GM19455 (cell line): Measurements from ENCODE around the gene METTL23.
"Not testable (repeated sequence)": the region's sequence is repeated elsewhere in the genome, so short reads cannot be mapped to it uniquely, and the experiment has no call there.

ENCODE experiments used
- ATAC-seq: cut with Tn5 transposase; IDR thresholded peaks from one replicate; pipeline ENCODE4 v1.9.1; 2021; ENCODE audit not compliant: unreplicated experiment

METTL23 gene

DNA sequence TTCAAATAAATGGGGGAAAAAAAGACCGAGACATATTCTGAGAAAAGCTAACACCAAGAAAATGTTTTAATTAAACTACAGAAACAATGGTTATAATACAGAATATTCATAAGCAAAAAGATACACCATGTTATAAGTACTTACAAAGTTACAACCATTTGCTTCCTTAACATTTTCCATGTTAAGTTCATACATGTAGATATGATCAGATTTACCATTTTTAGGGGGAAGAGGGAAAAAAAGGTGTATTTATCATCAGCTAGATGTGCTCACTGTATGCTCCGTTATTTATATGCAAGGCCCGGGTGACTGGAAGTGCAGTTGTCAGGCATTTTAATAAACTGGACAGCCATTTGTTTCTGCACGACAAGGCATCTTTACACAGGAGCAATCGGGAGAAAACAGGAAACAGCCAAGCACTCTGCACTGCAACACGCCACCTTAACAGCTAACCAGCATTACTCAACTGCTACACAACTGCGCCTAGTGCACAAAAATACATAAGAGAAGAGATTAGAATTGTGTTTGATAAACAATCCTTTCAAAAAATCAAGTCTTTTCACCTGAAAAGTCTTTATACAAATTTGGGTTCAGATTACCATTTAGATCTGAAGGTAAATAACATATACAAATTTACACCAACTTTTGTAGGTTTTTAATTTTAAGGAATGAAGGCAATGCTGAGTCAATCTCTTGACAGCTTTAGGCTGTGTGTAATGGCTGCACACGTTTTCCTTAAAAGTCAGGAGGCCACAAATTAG lies 7.6 kb downstream of the METTL23 start:
- ATAC-seq = no peak

DNA sequence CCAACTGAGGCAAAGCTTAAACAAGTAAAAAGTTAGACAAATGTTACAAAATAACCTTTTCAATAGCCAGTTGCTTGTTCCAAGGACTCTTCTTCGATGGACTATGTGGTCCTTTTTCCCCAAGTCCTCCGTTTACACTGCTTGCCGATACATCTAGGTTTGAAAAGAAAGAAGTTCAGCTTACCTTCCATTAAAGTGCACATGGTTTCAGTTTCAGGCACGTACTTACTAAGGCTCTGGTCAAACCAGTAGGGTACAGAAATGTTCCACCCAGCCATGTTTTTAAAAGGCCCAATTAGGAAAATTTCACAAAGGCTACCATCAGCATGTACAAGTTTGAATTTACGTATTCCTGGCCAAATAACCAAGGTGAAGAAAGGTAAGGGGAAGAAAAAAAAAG lies 8.4 kb downstream of the METTL23 start:
- no peak for ATAC-seq

DNA sequence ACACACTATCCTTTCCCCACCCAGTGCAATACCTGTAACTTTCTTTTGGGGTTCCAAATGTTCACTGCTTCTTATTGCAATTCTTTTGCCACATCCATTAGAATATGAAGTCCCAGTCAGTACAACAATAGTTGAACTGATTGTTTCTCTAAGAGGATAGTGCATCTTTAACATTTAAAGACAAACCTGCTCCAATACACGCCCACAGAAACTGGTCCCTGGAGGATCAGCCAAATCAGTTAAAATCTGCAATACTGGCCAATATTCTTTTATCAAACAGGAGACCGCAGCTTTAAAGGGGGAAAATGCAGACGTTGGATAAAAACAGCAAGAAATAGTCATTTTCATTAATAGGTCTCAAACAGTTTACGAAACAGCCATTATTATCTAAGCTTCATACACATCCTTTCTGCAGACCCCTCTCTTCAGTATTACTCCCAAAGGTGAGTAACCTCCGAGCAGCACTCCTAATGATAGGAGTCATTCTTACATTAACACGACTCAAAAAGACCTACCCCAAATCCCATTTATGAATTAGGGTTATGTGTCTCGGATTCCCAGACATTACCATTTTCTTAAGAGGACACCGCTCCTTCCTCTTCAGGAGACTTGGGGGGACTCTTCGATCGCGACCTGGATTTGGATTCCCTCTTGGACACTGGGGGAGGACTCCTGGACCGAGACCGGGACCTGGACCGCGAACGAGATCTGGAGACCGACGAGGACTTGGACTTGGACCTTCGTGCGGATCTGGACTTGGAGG lies 9.1 kb downstream of the METTL23 start:
- no peak for ATAC-seq

DNA sequence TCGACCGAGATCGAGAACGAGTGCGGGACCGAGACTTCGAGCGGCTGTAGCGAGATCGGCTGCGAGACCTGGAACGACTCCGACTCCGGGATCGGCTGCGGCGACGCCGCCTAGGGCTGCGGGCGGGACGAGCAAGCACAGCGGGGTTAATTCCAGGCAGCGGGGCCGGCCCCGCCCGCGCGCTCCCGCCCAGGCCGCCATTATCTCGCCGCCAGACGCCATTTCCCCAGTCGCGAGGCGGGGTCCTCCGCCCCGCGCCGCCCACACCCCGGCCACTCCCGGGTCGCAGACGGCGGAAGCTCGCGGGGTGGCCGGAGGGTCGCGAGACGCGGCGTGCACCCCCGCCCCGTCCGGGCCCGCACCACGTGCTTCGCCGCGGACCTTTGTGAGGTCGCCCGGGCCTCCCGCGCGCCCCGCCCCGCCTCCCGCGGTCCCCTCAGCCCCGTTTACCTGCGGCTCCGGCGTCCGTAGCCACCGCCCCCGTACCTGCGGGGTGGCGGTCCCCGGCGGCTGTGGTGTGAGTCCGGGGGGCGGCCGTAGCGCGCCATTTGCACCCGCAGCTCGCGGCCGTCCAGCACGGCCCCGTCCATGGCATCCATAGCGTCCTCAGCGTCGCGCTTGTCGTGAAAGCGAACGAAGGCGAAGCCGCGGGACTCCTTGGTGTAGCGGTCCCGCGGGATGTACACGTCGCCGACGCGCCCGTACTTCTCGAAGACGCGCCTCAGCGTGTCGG lies 9.9 kb downstream of the METTL23 start:
- ATAC-seq = peak; percentile 15

DNA sequence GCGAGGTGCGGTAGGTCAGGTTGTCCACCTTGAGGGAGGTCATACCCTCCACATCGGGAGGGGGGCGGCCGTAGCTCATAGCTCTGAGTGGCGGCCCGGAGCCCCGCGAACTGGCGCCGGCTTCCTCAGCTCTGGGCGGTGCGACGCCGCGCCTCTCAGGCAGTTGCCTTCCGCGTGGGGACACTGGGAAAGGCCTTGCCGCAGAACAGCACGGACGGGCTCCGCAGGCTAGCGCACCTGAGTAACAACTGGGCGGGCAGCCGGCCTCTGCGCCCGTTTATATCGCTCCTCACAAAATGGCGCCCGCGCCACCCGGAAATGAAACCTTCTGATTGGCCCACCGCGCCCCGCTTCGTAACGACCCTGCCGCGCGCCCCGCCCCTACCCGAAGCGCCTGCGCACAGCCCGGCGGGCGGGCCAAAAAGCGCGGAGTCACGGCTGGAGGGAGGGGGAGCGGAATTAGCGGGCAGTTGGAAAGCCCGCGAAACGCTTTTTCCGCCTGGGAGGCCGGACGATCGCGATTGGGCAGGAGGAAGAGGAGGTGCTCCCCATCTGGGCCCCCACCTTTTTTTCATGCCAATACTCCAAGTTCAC lies 10.5 kb downstream of the METTL23 start, which contains the start of gene SRSF2:
SRSF2 (minus strand) TSS at position 250 of the 594 bp plus-strand sequence; CDS start at position 79, 171 bp downstream.
- ATAC-seq = peak; percentile 64

DNA sequence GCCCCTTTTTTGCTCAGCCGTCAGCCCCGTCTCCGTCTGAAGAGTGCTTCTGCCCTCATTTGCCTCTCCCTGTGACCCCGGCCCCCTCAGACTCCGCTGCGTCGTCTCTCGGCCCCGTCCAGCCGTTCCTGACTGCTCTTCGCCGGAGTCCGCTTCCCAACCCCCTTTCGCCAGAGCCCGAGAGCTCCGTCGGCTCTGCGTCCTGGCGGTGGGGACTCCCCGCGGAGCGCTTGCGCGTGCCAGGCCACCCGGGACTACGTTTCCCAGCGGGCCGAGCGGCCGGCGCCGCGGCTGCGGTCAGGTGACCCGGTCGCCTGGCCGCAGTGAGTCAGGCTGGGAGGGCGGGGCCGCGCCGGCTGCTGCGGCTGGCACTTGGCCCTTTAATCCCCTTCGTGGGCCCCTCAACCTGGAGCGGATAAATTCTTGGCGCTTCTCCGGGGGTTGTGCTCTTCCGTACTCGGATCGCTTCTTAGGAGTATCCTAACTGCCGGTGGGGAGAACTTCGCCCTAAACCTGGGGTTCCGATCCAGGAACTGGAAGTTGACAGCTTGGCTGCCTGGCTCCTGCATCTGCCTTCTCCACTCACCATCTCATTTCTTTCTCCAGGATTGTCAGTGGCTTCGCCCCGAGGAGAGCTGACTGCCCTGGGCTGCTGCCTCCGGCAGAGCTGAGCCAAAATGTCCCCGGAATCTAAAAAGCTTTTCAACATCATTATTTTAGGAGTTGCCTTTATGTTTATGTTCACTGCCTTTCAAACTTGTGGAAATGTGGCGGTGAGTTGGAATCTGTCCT lies 11.2 kb downstream of the METTL23 start, which contains the start of gene MFSD11:
MFSD11 (plus strand) TSS at position 444 of the 792 bp plus-strand sequence; CDS start at position 678, 234 bp downstream.
- ATAC-seq = peak; percentile 51

DNA sequence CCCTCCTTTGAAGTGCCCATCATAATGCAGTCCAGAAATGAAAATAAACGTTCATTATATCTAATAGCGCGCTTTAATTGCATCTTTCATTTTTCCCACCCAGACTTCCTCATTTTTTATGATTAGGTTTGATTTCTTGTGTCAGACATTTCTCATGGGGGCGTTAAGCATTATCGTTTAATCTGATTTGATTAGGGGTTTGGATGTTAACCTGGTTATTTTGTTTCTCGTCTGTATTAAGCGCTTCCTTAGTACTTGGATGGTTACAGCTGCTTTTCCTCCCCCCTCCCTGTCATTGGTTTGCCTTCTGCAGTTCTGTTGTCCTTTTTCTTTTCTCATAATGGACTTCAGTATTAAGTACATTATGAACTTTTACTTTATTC lies 11.8 kb downstream of the METTL23 start:
- ATAC-seq = no peak

DNA sequence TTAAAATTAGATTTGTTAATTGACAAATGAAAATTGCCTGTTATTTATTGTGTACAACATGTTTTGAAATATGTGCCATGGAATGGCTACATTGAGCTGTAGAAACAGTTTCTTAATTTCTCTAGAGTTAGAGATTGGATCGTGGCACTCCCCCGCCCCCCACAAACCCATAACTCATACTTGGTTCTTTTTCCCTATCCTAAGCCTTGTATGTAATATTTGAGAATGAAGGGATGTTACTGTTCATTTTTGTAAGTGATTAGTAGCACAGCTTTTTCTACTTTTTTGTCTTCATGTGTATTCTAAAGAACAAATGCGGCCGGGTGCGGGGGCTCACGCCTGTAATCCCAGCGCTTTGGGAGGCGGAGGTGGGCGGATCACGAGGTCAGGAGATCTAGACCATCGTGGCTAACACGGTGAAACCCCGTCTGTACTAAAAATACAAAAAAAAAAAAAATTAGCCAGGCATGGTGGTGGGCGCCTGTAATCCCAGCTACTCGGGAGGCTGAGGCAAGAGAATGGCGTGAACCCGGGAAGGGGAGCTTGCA lies 13.0 kb downstream of the METTL23 start:
- not testable (repeated sequence) for ATAC-seq

DNA sequence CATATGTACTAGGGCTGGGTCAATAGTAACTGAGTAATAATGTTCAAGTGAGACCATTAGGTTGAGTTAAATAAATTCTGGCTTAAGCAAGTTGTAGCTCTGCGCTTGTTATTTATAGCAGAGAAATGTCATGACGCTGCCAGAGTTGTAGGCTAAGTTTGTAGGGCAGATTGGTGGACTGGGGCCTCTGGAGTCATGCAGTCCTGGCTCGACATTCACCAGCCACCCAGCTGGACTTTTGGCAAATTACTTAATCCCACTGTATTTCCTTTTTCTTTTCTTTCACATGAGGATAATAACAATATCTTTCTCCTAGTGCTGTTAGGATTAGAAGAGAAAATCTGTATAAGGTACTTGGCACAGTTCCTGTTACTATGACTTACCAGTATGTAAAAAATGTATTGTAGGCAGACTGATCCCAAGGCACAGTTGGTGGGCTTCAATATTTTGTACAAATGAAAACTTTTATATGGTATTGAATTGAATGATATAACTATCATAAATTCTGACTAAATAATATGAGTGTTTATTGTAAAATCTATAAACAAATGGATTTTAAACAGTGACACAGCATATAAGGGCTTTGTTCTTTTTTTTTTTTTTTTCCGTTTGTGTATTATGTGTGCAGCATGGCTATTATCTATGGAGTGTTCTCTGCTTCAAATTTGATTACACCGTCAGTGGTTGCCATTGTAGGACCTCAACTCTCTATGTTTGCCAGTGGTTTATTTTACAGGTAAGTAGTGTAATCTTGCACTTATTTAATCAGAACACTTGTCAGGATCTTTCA lies 13.9 kb downstream of the METTL23 start:
- ATAC-seq = no peak

DNA sequence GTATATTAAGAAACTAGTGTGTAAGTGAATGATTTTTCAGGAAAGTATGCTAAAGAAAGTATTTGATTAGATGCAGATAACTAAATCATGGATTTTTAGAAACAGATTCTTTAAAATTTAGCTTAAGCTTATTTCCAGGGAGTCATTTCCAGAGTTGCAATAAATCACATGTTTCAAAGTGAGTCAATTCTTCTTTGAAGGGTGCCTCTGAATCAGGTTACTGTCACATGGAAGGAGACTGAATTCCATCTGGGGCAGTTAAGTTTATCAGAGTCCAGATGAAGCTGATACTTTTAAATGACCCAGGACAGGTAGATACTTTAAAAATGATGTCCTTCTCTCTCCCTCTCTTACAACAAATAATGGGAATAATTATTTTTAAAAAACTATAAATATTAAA lies 16.3 kb downstream of the METTL23 start:
- ATAC-seq = no peak

DNA sequence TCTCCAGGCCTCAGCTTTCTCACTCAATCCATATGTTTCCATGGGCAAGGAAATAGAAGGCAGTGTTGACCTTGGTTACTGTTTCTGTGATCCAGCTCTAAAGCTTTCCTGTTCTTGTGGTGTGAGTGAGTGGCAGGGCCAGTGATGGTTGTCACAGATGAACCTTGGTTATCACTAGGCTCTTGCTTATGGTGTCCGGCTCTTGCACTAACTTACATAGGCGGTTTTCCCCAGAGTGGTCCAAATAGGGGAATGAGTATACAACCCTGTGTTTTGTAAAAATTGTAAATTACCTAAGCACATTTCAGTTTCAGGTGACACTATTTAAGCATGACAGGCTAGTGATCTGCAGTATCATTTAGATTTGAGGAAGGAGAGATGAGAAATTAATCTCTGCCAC lies 18.1 kb downstream of the METTL23 start:
- no peak for ATAC-seq

DNA sequence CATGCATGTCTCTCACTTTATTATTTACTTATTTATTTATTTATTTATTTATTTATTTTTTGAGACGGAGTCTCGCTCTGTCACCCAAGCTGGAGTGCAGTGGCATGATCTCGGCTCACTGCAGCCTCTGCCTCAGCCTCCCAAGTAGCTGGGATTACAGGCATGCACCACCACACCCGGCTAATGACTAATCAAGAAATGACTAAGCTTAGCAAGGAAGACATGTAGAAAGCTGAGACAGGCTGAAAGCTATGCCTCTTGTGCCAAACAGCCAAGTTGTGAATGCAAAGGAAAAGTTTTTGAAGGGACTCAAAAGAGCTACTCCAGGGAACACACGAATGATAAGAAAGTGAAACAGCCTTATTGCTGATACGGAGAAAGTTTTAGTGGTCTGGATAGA lies 19.1 kb downstream of the METTL23 start:
- ATAC-seq = not testable (repeated sequence)

DNA sequence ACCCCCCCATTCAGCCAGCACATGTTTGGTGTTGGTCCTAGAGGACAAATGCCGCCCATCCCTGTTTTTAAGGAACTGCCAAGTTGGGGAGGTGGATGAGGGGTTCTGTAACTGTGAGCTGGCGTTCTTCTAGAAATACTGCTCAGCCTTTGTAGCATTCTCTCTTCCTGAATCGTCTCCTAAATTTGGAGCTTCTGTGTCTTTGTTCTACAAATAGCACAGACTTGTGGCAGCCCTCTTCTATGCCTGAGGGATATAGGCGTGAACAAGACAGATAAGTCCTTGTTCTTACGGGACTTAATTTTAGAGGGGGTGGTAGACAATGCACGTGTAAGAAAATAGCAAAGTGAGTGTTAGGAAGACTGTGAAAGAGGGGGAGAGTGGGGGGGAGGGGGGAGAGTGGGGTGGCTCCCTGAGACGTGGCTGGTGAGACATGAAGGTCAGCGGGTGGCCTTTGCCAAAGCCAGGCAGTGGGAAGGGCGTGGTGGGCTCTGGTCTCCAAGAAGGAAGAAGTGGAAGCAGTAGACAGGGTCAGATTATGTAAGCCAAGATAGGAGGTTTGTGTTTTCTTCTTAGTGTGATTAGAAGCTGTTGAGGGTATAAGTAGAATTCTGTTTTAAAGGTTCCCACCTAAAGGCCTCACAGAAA lies 21.2 kb downstream of the METTL23 start:
- no peak for ATAC-seq

DNA sequence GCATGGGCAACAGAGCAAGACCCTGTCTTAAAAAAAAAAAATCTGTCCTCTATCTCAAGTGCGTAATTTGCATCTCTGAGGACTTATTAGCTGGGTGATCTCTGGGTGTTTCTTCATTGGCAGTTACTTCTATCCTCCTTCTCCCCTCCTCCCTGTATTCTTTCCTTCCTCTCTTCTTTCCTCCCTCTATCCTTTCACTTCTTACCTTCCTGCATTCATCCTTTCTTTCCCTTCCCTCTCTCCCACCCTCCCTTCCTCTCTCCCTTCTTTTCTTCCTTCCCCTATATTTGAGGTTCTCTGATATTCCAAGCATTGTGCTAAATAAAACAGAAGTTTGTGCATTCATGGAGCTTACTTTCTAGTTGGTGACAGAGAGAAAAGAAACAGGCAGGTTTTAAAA lies 22.0 kb downstream of the METTL23 start:
- ATAC-seq = no peak

DNA sequence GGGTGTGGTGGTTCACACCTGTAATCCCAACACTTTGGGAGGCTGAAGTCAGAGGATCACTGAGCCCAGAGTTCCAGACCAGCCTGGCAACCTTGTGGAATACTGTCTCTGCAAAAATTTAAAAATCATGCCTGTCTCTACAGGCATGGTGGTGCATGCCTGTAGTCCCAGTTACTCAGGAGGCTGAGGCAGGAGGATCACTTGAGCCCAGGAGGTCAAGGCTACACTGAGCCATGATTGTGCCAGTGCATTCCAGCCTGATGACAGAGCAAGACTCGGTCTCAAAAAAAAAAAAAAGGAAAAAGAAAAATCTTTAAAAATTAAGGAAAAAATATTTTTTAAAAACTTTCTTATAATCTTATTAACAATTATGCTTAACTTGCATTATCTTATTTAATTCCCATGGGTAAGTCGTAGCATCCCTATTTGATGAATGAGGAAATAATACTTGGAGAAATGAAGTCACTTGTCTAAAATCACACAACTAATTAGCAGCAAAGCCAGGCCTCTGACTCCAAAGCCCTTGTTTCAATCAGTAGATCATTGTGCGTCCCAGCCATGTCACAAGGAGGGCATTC lies 24.9 kb downstream of the METTL23 start:
- ATAC-seq = no peak

DNA sequence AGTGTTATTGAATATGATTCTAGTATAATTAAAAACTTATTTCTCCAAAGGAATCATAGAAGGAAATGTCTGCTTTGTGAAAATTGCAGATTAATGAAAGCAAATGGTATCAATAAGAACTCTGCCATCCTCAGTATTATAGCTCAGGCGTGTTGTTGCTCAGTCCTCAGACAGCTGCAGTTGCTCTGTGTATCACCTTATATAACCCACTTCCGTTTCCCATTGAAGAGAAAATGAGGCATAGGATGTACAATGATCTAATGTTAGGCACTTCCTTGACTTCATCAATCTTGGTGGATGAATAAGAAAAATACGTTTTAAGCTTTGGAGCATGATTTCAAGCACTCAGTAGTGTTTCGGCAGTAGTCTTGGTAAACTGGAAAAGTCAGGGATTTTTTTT lies 25.4 kb downstream of the METTL23 start:
- ATAC-seq = no peak

DNA sequence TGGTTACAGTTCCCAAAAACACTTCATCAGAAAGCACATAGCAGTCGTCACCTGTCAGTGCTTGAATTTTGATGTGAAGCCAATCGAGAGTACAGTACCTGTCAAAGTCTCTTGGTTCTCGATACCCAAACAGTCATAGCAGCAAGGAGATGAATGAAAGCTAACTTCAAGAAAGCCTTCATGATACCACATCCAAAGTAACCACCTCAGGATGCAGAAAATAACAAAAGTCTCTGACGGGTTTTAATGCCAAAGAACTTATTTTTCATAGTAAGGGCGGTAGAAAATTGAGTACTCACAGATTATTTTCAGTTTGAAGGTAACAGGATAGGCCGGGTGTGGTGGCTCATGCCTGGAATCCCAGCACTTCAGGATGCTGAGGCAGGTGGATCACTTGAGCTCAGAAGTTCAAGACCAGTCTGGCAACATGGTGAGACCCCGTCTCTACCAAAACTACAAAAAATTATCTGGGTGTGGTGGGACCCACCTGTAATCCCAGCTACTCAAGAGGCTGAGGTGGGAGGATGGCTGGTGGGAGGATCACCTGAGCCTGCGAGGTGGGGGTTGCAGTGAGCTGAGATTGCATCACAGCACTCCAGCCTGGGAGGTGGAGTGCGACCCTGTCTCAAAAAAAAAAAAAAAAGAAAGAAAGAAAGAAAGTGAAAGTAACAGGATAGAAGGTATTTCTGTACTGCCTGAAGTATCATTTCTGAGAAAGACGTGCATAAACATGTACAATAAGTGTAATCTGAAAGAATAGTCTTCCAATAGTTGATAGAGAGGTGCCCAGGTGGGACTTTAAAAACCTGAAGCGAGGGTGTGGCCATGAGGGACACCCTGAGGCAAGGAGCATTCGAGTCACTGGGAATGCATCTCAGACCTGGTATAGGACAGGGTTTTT lies 26.7 kb downstream of the METTL23 start:
- no peak for ATAC-seq
